WTC11 (cell line): ENCODE results near the gene POU3F4. TPM values are rescaled to one million over a fixed set of nuclear protein-coding genes. Genes with fewer than 3 reads are reported as not detected.

Source experiments
- AFF4 ChIP-seq: sonication (generic); formaldehyde crosslinking; IDR thresholded peaks from 2 replicates; pipeline ENCODE4 v1.8.1; 2023; ENCODE audit warnings: mild to moderate bottlenecking, missing genetic modification reagents, borderline replicate concordance
- CREB1 ChIP-seq: sonication (generic); formaldehyde crosslinking; IDR thresholded peaks from 2 replicates; pipeline ENCODE4 v1.8.0; 2023; ENCODE audit warnings: mild to moderate bottlenecking, missing genetic modification reagents
- IRF2 ChIP-seq: sonication (generic); formaldehyde crosslinking; IDR thresholded peaks from 2 replicates; pipeline ENCODE4 v1.8.0; 2022; ENCODE audit warnings: low read depth, missing genetic modification reagents, borderline replicate concordance
- JUN ChIP-seq: sonication (generic); formaldehyde crosslinking; IDR thresholded peaks from 2 replicates; pipeline ENCODE4 v1.8.0; 2023; ENCODE audit warnings: mild to moderate bottlenecking, missing genetic modification reagents
- STAT6 ChIP-seq: sonication (generic); formaldehyde crosslinking; conservative IDR thresholded peaks from 2 replicates; pipeline ENCODE4 v1.8.1; 2023; ENCODE audit warnings: mild to moderate bottlenecking, low read depth, missing genetic modification reagents, moderate library complexity
- ZNF317 ChIP-seq: sonication (generic); formaldehyde crosslinking; IDR thresholded peaks from 2 replicates; pipeline ENCODE4 v1.8.1; 2023; ENCODE audit warnings: low read depth, mild to moderate bottlenecking, moderate library complexity, missing genetic modification reagents, borderline replicate concordance
- ZNF416 ChIP-seq: fragments of 250-450 bp; sonication (Bioruptor Pico); IDR thresholded peaks from 2 replicates; pipeline ENCODE4 v1.9.0; 2021; ENCODE audit warnings: mild to moderate bottlenecking, inconsistent platforms
- ZNF532 ChIP-seq: fragments of 250-450 bp; sonication (Bioruptor Pico); IDR thresholded peaks from 2 replicates; pipeline ENCODE4 v1.9.0; 2021; ENCODE audit warnings: mild to moderate bottlenecking, borderline replicate concordance
- total RNA-seq: library from RNA; stranded (reverse); gene quantifications from 3 replicates; pipeline ENCODE4 v1.2.3, GENCODE V29; 2021
- TF ChIP-seq, protein P1 (sequence below): sonication (generic); formaldehyde crosslinking; IDR thresholded peaks from 2 replicates; pipeline ENCODE4 v1.8.0; 2022; ENCODE audit warnings: mild to moderate bottlenecking, missing genetic modification reagents

The POU3F4 gene
- total RNA-seq, 1 experiment from 2014 or later, result 3.6 TPM

DNA sequence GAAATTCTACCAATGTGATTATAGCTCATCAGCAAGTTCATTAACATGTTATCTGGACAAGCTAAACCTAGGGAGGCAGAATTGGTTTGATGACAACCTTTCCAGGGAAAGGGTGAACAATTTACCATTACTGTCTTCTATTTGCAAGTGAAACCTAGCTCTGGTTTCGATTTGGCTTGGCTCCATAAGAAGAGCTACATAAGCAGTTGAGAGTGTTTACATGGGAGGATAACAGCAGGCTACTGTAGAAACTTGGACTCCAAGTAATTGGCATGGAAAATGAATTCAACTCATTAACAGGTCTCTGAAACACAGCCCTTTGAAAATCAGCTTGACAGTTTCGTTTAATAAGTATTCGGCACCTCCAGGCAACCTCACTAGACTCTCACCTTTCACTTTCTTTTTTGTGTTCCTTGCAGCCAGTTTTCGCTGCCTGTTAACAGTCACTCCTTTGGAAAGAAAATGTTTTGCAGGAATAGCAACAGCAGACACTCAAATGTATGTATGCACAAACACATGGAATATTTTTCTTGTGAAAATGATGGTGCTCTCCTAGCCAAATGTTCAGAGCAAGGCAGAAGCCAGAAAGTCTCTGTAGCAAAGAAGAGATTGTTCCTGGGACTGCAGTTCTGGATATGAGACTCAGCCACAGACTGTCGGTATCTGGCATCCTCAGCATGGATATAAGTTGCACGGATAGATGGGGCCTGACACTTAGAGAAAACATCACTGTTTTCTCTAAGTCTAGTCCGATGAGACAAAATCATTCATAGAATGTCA is 27.5 kb downstream of the POU3F4 start (continued):
- no peak for TF ChIP-seq STAT6 (CRISPR knock-in tag)
- no peak for TF ChIP-seq ZNF317 (CRISPR knock-in tag)
- no peak for TF ChIP-seq AFF4 (CRISPR knock-in tag)
- TF ChIP-seq CREB1 (CRISPR knock-in tag), result no peak
- TF ChIP-seq ZNF532, result no peak
- no peak for TF ChIP-seq JUN
- TF ChIP-seq ZNF416 (CRISPR knock-in tag), result no peak
- no peak for TF ChIP-seq IRF2 (CRISPR knock-in tag)
- TF ChIP-seq, protein P1, sequence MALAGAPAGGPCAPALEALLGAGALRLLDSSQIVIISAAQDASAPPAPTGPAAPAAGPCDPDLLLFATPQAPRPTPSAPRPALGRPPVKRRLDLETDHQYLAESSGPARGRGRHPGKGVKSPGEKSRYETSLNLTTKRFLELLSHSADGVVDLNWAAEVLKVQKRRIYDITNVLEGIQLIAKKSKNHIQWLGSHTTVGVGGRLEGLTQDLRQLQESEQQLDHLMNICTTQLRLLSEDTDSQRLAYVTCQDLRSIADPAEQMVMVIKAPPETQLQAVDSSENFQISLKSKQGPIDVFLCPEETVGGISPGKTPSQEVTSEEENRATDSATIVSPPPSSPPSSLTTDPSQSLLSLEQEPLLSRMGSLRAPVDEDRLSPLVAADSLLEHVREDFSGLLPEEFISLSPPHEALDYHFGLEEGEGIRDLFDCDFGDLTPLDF (CRISPR knock-in tag), result no peak
